ENCODE results near the gene ARHGAP42. TPM values are rescaled to one million over a fixed set of nuclear protein-coding genes. Genes with fewer than 3 reads are reported as not detected.

Gene ARHGAP42
- total RNA-seq, 1 experiment from 2014 or later: 7.1 TPM

- intact Hi-C loops (cut with micrococcal nuclease; ENCODE audit: unreplicated experiment): no loop called here
- H3K4me1 ChIP-seq (ENCODE audit: control insufficient read depth, insufficient read depth, low read length): peaks cover 26% of the 10 kb centered on the region
Measured at GRCh38 chr11:100741866-100742625, 55.0 kb downstream of the ARHGAP42 start.

GRCh38 chr11:100746448-100746847 is 59.4 kb downstream of the ARHGAP42 start:
- no peak for ATAC-seq
- ChIA-PET CTCF (no interaction called here), POLR2A (no interaction called here)
- no peak overlapping the region for H3K27ac ChIP-seq (ENCODE audit: low read length)
- H3K27me3 ChIP-seq (ENCODE audit: control insufficient read depth, insufficient read depth, low read length): no peaks in the 10 kb centered on the region
- no peak for DNase-seq (ENCODE audit: low read depth, low spot score)
- H3K9me3 ChIP-seq (ENCODE audit: control insufficient read depth, insufficient read depth, low read depth, low read length): peaks cover 10% of the 10 kb centered on the region
- H3K4me1 ChIP-seq (ENCODE audit: control insufficient read depth, insufficient read depth, low read length): no peaks in the 10 kb centered on the region; the same call in 1 of the 2 replicates
- no TSS peak for BruUV-seq (replicated peaks)
- no peaks in the 10 kb centered on the region for H3K36me3 ChIP-seq (ENCODE audit: control insufficient read depth, insufficient read depth, low read length)
- in situ Hi-C loops (cut with HindIII; ENCODE audit: low pct_unique_long_range_greater_than_20kb, low sequenced_read_pairs) (no loop called here), intact Hi-C loops (cut with micrococcal nuclease; ENCODE audit: unreplicated experiment) (no loop called here)
- TF ChIP-seq POLR2AphosphoS5 (IDR thresholded peaks at IDR 0.05; ENCODE audit: low read depth, low read length) (no peak), TCF7L2 (IDR thresholded peaks at IDR 0.05; ENCODE audit: low read depth, low read length) (no peak), SIN3A (IDR thresholded peaks at IDR 0.05; ENCODE audit: borderline replicate concordance, insufficient read depth, low read depth, low read length) (no peak)
- TF ChIP-seq, protein P1, sequence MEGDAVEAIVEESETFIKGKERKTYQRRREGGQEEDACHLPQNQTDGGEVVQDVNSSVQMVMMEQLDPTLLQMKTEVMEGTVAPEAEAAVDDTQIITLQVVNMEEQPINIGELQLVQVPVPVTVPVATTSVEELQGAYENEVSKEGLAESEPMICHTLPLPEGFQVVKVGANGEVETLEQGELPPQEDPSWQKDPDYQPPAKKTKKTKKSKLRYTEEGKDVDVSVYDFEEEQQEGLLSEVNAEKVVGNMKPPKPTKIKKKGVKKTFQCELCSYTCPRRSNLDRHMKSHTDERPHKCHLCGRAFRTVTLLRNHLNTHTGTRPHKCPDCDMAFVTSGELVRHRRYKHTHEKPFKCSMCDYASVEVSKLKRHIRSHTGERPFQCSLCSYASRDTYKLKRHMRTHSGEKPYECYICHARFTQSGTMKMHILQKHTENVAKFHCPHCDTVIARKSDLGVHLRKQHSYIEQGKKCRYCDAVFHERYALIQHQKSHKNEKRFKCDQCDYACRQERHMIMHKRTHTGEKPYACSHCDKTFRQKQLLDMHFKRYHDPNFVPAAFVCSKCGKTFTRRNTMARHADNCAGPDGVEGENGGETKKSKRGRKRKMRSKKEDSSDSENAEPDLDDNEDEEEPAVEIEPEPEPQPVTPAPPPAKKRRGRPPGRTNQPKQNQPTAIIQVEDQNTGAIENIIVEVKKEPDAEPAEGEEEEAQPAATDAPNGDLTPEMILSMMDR (IDR thresholded peaks at IDR 0.05): no peak
- TF ChIP-seq, protein P2, sequence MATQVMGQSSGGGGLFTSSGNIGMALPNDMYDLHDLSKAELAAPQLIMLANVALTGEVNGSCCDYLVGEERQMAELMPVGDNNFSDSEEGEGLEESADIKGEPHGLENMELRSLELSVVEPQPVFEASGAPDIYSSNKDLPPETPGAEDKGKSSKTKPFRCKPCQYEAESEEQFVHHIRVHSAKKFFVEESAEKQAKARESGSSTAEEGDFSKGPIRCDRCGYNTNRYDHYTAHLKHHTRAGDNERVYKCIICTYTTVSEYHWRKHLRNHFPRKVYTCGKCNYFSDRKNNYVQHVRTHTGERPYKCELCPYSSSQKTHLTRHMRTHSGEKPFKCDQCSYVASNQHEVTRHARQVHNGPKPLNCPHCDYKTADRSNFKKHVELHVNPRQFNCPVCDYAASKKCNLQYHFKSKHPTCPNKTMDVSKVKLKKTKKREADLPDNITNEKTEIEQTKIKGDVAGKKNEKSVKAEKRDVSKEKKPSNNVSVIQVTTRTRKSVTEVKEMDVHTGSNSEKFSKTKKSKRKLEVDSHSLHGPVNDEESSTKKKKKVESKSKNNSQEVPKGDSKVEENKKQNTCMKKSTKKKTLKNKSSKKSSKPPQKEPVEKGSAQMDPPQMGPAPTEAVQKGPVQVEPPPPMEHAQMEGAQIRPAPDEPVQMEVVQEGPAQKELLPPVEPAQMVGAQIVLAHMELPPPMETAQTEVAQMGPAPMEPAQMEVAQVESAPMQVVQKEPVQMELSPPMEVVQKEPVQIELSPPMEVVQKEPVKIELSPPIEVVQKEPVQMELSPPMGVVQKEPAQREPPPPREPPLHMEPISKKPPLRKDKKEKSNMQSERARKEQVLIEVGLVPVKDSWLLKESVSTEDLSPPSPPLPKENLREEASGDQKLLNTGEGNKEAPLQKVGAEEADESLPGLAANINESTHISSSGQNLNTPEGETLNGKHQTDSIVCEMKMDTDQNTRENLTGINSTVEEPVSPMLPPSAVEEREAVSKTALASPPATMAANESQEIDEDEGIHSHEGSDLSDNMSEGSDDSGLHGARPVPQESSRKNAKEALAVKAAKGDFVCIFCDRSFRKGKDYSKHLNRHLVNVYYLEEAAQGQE (IDR thresholded peaks at IDR 0.05; ENCODE audit: insufficient read depth in 1 of 2, low read depth in 2 of 2, low read length in 1 of 2): no peak
- no peak overlapping the region for H3K4me3 ChIP-seq (ENCODE audit: low read depth in 2 of 2, low read length in 2 of 2)

More at GRCh38 chr11:100741866-100742625, 55.0 kb downstream of the ARHGAP42 start:
- in situ Hi-C loops (cut with HindIII; ENCODE audit: low pct_unique_long_range_greater_than_20kb, low sequenced_read_pairs): no loop called here
- ChIA-PET CTCF (no interaction called here), POLR2A (no interaction called here)
- ATAC-seq: no peak
- Histone ChIP-seq H3K4me3 (ENCODE audit: low read depth in 2 of 2, low read length in 2 of 2) (no peak overlapping the region), H3K27ac (ENCODE audit: low read length) (no peak overlapping the region), H3K36me3 (ENCODE audit: control insufficient read depth, insufficient read depth, low read length) (no peaks in the 10 kb centered on the region), H3K9me3 (ENCODE audit: control insufficient read depth, insufficient read depth, low read depth, low read length) (no peaks in the 10 kb centered on the region), H3K27me3 (ENCODE audit: control insufficient read depth, insufficient read depth, low read length) (no peaks in the 10 kb centered on the region)
- no TSS peak for BruUV-seq (replicated peaks)
- DNase-seq (ENCODE audit: low read depth, low spot score): no peak
- TF ChIP-seq TCF7L2 (IDR thresholded peaks at IDR 0.05; ENCODE audit: low read depth, low read length): no peak
- TF ChIP-seq, protein P2 (IDR thresholded peaks at IDR 0.05; ENCODE audit: insufficient read depth in 1 of 2, low read depth in 2 of 2, low read length in 1 of 2): no peak
- TF ChIP-seq SIN3A (IDR thresholded peaks at IDR 0.05; ENCODE audit: borderline replicate concordance, insufficient read depth, low read depth, low read length): no peak
- TF ChIP-seq, protein P1 (IDR thresholded peaks at IDR 0.05): no peak
- TF ChIP-seq POLR2AphosphoS5 (IDR thresholded peaks at IDR 0.05; ENCODE audit: low read depth, low read length): no peak

Measured in Panc1 (cell line).